ENCODE data around the gene EVI5. TPM values are rescaled to one million over a fixed set of nuclear protein-coding genes. Genes with fewer than 3 reads are reported as not detected.

EVI5 gene
- total RNA-seq, 1 experiment from 2014 or later = 23.2 TPM

DNA sequence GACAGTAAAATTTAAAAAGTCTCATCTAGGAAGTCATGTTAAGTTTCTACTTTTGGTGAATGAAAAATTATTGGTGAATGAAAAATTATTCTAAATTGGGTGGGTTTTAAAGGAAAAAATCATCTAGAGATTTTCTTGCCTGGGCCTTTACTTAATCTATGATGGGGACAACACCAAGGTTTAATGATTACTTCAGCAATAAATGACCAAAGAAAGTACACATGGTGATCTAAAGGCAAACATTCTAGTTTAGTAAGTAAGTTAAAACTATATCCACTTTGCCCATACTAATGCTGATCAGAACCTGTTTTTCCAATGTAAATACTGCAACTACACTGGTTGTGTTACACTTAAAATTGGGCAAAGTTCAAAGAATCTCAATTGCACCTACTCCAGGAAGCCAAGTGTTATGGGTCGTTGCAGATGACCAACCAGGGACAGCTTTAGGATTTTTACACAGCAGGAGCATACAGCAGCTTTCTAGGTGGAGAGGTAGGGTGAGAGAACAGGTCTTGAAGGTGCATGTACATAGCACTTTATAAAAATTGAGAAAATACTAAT, 32.3 kb upstream of the EVI5 start:
- intact Hi-C loops (cut with micrococcal nuclease) = no loop called here
- ChIA-PET CTCF (interaction anchor here (0.6 to 6.2 kb wide), 5 partner anchors 11 to 74 kb away, joined by 3 to 61 read pairs (median 5); no protein-coding TSS in a partner anchor), POLR2A (interaction anchor here (0.6 to 4.3 kb wide), 3 partner anchors 14 to 1107 kb away, joined by 3 to 28 read pairs (median 5); partner anchors contain the start of gene RPL5)
- no peak for DNase-seq (ENCODE audit: unreplicated experiment)
- H3K9me3 Mint-ChIP-seq (ENCODE audit: unreplicated experiment) = no peaks in the 10 kb centered on the region
- no peaks in the 10 kb centered on the region for H3K27me3 Mint-ChIP-seq (ENCODE audit: insufficient read depth, unreplicated experiment)
- H3K27ac Mint-ChIP-seq (ENCODE audit: low read depth, unreplicated experiment) = no peak overlapping the region
- no peak for TF ChIP-seq CTCF (IDR thresholded peaks at IDR 0.05; ENCODE audit: unreplicated experiment)
- H3K4me3 Mint-ChIP-seq (ENCODE audit: unreplicated experiment) = no peak overlapping the region
- no peaks in the 10 kb centered on the region for H3K36me3 Mint-ChIP-seq (ENCODE audit: insufficient read depth, unreplicated experiment)
- BruUV-seq (replicated peaks) = no TSS peak
- peaks cover 4% of the 10 kb centered on the region for H3K4me1 Mint-ChIP-seq (ENCODE audit: insufficient read depth, unreplicated experiment)

- POLR2A ChIA-PET = interaction anchor here (0.6 kb wide), 1 partner anchor 1107 kb away, joined by 5 read pairs; no protein-coding TSS in a partner anchor
- intact Hi-C loops (cut with micrococcal nuclease) = no loop called here
- H3K36me3 Mint-ChIP-seq (ENCODE audit: insufficient read depth, unreplicated experiment) = no peaks in the 10 kb centered on the region
- TF ChIP-seq CTCF (IDR thresholded peaks at IDR 0.05; ENCODE audit: unreplicated experiment) = no peak
- H3K4me3 Mint-ChIP-seq (ENCODE audit: unreplicated experiment) = no peak overlapping the region
- BruUV-seq (replicated peaks) = no TSS peak
- H3K27ac Mint-ChIP-seq (ENCODE audit: low read depth, unreplicated experiment) = no peak overlapping the region
- no peaks in the 10 kb centered on the region for H3K9me3 Mint-ChIP-seq (ENCODE audit: unreplicated experiment)
- CTCF ChIA-PET = interaction anchor here (0.5 to 6.2 kb wide), 6 partner anchors 12 to 503 kb away, joined by 3 to 61 read pairs (median 3); no protein-coding TSS in a partner anchor
- H3K4me1 Mint-ChIP-seq (ENCODE audit: insufficient read depth, unreplicated experiment) = peaks cover 4% of the 10 kb centered on the region
- DNase-seq (ENCODE audit: unreplicated experiment) = no peak
- H3K27me3 Mint-ChIP-seq (ENCODE audit: insufficient read depth, unreplicated experiment) = no peaks in the 10 kb centered on the region
These were observed 31.8 kb upstream of the EVI5 start for GRCh38 chr1:92816732-92817131.

GRCh38 chr1:92808381-92808780, 23.5 kb upstream of the EVI5 start:
- POLR2A ChIA-PET = interaction anchor here (0.6 to 2.0 kb wide), 4 partner anchors 12 to 94 kb away, joined by 3 to 7 read pairs (median 3); partner anchors contain the start of gene EVI5
- Mint-ChIP-seq H3K27ac (ENCODE audit: low read depth, unreplicated experiment) (no peak overlapping the region), H3K4me3 (ENCODE audit: unreplicated experiment) (no peak overlapping the region), H3K9me3 (ENCODE audit: unreplicated experiment) (no peaks in the 10 kb centered on the region), H3K4me1 (ENCODE audit: insufficient read depth, unreplicated experiment) (peaks cover 18% of the 10 kb centered on the region), H3K27me3 (ENCODE audit: insufficient read depth, unreplicated experiment) (no peaks in the 10 kb centered on the region), H3K36me3 (ENCODE audit: insufficient read depth, unreplicated experiment) (no peaks in the 10 kb centered on the region)
- DNase-seq (ENCODE audit: unreplicated experiment) = no peak
- intact Hi-C loops (cut with micrococcal nuclease) = no loop called here
- CTCF ChIA-PET = interaction anchor here (0.5 to 0.6 kb wide), 2 partner anchors 13 to 23 kb away, joined by 3 to 4 read pairs; partner anchors contain the start of gene RPL5
- no TSS peak for BruUV-seq (replicated peaks)
- TF ChIP-seq CTCF (IDR thresholded peaks at IDR 0.05; ENCODE audit: unreplicated experiment) = no peak

GRCh38 chr1:92805216-92805615, 20.3 kb upstream of the EVI5 start:
- H3K27ac Mint-ChIP-seq (ENCODE audit: low read depth, unreplicated experiment) = no peak overlapping the region
- no peak overlapping the region for H3K4me3 Mint-ChIP-seq (ENCODE audit: unreplicated experiment)
- no peak for TF ChIP-seq CTCF (IDR thresholded peaks at IDR 0.05; ENCODE audit: unreplicated experiment)
- no peaks in the 10 kb centered on the region for H3K27me3 Mint-ChIP-seq (ENCODE audit: insufficient read depth, unreplicated experiment)
- intact Hi-C loops (cut with micrococcal nuclease) = no loop called here
- ChIA-PET CTCF (no interaction called here), POLR2A (interaction anchor here (1.9 to 2.0 kb wide), 2 partner anchors 19 to 27 kb away, joined by 10 to 14 read pairs; partner anchors contain the start of gene RPL5)
- no TSS peak for BruUV-seq (replicated peaks)
- peaks cover 18% of the 10 kb centered on the region for H3K4me1 Mint-ChIP-seq (ENCODE audit: insufficient read depth, unreplicated experiment)
- H3K36me3 Mint-ChIP-seq (ENCODE audit: insufficient read depth, unreplicated experiment) = no peaks in the 10 kb centered on the region
- no peaks in the 10 kb centered on the region for H3K9me3 Mint-ChIP-seq (ENCODE audit: unreplicated experiment)
- DNase-seq (ENCODE audit: unreplicated experiment) = no peak
